SK-N-SH (cell line): ENCODE measurements around the gene NAALADL2.
"Not testable (repeated sequence)": the region's sequence is repeated elsewhere in the genome, so short reads cannot be mapped to it uniquely, and the experiment has no call there.

Experiments
- EP300 ChIP-seq, 2 experiments: IDR thresholded peaks; 2 replicates each; pipeline versions ENCODE4 v1.4.0 to v1.6.1; 2012; ENCODE audit warnings: borderline replicate concordance in 1 of 2, low read depth in 1 of 2, low read length in 1 of 2
- GABPA ChIP-seq: IDR thresholded peaks from 2 replicates; pipeline ENCODE4 v1.4.0; 2012; ENCODE audit warnings: low read depth, mild to moderate bottlenecking
- GATA2 ChIP-seq: sonication (generic); formaldehyde crosslinking; IDR thresholded peaks from 2 replicates; pipeline ENCODE4 v1.5.0; 2020; ENCODE audit warnings: mild to moderate bottlenecking, missing genetic modification reagents
- JUND ChIP-seq: IDR thresholded peaks from 2 replicates; pipeline ENCODE4 v1.4.0; 2012
- NFIC ChIP-seq: IDR thresholded peaks from 2 replicates; pipeline ENCODE4 v1.4.0; 2012; ENCODE audit warnings: borderline replicate concordance
- POLR2AphosphoS5 ChIP-seq: IDR thresholded peaks from 2 replicates; pipeline ENCODE4 v1.6.1; 2012; ENCODE audit warnings: low read depth, low read length
- SIN3A ChIP-seq: IDR thresholded peaks from 2 replicates; pipeline ENCODE4 v1.6.1; 2012; ENCODE audit warnings: low read depth, mild to moderate bottlenecking, low read length, moderate library complexity, borderline replicate concordance
- SMC3 ChIP-seq: IDR thresholded peaks from 2 replicates; pipeline ENCODE4 v1.6.1; 2012; ENCODE audit warnings: low read depth, low read length, improper control_type of control experiment
- TAF1 ChIP-seq: IDR thresholded peaks from 2 replicates; pipeline ENCODE4 v1.6.1; 2012; ENCODE audit warnings: low read depth, mild to moderate bottlenecking, low read length, moderate library complexity, borderline replicate concordance
- TF ChIP-seq, protein P1 (sequence below): fragments of 200-600 bp; sonication (generic); IDR thresholded peaks from 2 replicates; pipeline ENCODE4 v1.6.1; 2017; ENCODE audit warnings: antibody characterized with exemption, mild to moderate bottlenecking, moderate library complexity
- TF ChIP-seq, protein P2 (sequence below): IDR thresholded peaks from 2 replicates; pipeline ENCODE4 v1.6.1; 2012; ENCODE audit warnings: mild to moderate bottlenecking, low read depth, low read length, moderate library complexity
- TF ChIP-seq, protein P3 (sequence below): IDR thresholded peaks from 2 replicates; pipeline ENCODE4 v1.4.0; 2012; ENCODE audit warnings: low read depth

DNA sequence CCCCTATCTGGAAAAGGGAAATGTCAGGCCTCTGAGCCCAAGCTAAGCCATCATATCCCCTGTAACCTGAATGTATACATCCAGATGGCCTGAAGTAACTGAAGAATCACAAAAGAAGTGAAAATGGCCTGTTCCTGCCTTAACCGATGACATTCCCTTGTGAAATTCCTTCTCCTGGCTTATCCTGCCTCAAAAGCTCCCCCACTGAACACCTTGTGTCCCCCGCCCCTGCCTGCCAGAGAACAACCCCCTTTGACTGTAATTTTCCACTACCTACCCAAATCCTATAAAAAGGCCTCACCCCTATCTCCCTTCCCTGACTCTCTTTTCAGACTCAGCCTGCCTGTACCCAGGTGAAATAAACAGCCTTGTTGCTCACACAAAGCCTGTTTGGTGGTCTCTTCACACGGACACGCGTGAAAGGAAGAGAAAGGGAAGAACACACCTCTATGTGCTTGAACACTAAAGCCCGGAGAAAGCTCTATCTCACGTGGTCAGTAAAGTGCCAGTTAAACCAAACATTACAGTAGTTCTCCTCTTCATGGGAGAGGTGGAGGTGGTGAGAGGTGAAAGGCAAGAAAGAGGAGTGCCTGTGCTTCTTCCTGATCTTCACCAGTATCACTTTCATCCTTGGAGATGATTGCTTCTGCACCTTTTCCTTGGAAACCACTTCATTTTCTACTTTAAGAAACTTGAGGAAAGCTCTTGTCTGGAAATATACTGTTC is 963.8 kb downstream of the NAALADL2 start:
- TF ChIP-seq SMC3; GABPA; JUND; SIN3A; EP300 (IDR thresholded peaks at IDR 0.05; ENCODE audit: borderline replicate concordance in 1 of 2, low read depth in 1 of 2, low read length in 1 of 2); NFIC; TAF1; GATA2; POLR2AphosphoS5: not testable (repeated sequence)
- TF ChIP-seq, protein P1, sequence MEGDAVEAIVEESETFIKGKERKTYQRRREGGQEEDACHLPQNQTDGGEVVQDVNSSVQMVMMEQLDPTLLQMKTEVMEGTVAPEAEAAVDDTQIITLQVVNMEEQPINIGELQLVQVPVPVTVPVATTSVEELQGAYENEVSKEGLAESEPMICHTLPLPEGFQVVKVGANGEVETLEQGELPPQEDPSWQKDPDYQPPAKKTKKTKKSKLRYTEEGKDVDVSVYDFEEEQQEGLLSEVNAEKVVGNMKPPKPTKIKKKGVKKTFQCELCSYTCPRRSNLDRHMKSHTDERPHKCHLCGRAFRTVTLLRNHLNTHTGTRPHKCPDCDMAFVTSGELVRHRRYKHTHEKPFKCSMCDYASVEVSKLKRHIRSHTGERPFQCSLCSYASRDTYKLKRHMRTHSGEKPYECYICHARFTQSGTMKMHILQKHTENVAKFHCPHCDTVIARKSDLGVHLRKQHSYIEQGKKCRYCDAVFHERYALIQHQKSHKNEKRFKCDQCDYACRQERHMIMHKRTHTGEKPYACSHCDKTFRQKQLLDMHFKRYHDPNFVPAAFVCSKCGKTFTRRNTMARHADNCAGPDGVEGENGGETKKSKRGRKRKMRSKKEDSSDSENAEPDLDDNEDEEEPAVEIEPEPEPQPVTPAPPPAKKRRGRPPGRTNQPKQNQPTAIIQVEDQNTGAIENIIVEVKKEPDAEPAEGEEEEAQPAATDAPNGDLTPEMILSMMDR, result not testable (repeated sequence)
- TF ChIP-seq, protein P2, sequence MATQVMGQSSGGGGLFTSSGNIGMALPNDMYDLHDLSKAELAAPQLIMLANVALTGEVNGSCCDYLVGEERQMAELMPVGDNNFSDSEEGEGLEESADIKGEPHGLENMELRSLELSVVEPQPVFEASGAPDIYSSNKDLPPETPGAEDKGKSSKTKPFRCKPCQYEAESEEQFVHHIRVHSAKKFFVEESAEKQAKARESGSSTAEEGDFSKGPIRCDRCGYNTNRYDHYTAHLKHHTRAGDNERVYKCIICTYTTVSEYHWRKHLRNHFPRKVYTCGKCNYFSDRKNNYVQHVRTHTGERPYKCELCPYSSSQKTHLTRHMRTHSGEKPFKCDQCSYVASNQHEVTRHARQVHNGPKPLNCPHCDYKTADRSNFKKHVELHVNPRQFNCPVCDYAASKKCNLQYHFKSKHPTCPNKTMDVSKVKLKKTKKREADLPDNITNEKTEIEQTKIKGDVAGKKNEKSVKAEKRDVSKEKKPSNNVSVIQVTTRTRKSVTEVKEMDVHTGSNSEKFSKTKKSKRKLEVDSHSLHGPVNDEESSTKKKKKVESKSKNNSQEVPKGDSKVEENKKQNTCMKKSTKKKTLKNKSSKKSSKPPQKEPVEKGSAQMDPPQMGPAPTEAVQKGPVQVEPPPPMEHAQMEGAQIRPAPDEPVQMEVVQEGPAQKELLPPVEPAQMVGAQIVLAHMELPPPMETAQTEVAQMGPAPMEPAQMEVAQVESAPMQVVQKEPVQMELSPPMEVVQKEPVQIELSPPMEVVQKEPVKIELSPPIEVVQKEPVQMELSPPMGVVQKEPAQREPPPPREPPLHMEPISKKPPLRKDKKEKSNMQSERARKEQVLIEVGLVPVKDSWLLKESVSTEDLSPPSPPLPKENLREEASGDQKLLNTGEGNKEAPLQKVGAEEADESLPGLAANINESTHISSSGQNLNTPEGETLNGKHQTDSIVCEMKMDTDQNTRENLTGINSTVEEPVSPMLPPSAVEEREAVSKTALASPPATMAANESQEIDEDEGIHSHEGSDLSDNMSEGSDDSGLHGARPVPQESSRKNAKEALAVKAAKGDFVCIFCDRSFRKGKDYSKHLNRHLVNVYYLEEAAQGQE, result not testable (repeated sequence)
- TF ChIP-seq, protein P3, sequence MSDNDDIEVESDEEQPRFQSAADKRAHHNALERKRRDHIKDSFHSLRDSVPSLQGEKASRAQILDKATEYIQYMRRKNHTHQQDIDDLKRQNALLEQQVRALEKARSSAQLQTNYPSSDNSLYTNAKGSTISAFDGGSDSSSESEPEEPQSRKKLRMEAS, result not testable (repeated sequence)
